Activated T-cell treated with anti-CD3 and anti-CD28 coated beads, Interleukin-2, amount 50 U/mL, for 48 hours (primary cell): Measurements from ENCODE around the gene MOCS2.
"Not testable (repeated sequence)": the region's sequence is repeated elsewhere in the genome, so short reads cannot be mapped to it uniquely, and the experiment has no call there.

ENCODE experiments used
- DNase-seq, 2 experiments: peaks; one replicate each; pipeline ENCODE4 v3.0.0-alpha.2; 2020

Gene MOCS2, protein sequence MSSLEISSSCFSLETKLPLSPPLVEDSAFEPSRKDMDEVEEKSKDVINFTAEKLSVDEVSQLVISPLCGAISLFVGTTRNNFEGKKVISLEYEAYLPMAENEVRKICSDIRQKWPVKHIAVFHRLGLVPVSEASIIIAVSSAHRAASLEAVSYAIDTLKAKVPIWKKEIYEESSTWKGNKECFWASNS

DNA sequence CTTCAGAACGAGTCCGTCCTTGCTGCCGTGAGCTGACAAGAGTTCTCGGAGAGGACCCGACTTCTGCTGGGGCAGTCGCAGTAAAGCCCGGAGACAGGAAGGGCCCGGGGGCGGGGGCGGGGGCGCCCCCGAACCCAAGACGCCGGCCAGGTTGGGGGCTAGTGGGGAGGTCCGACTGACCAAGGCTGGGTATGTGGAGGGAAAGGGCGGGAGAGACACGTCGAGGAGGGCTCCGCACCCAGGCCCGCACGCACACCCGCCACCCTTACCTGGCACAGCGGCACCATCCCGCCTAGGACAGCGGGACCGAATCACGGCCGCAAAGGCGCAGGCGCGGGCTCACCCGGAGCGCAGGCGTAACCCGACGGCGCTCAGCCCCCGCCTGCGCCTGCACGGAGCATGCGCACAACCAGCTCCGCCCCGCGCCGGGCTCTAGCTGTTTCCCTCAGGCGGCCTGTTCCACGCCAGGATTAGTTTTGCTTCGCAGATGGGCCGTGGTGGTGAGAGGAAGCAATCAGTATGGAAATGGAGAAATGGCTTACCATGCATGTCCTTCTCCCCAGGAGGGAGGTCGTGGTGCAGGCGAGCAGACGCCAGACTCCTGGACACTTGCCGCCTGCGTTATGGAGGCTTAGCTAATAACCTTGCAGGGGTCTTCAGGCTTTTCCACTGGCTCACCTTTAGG is at the start of gene MOCS2:
Gene MOCS2, minus strand, starts transcription at position 315 of the 685 bp plus-strand sequence. CDS start 2,583 bp downstream, outside the sequence.
- peak; percentile 90 to 93 for DNase-seq

DNA sequence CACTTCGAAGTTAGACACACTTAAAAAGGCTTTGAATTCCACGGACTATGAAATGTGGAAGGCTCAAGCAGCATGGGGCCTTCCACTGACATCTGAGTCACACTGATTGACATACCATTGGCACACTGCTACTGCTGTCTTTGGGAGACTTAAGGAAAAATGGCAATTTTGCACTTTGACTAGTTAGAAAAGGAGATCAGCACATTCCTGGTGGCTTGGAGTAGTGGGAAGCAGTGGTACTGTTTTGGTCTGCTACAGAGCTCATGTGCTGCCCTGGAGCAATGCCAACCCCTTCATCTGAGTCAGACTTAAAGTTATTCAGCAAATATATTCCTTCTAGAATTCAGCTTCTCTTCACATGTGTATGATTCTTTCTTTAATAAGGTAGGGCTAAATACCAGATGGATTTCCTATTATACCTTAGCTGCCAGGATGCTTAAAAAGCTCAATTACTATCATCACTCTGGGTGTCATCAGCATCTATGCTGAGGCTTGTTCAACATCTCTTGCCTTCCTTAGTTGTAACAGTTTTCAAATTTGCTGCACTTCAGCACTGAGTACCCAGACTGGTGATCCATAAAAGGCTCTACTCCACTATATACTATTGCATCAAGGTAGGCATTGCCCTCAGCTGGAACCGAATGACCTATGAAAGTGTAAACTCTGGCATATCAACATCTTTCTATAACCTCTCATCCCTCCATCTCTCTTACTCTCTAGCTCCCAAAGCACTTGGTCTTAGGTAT is 42.3 kb upstream of the MOCS2 start:
- DNase-seq = no peak

DNA sequence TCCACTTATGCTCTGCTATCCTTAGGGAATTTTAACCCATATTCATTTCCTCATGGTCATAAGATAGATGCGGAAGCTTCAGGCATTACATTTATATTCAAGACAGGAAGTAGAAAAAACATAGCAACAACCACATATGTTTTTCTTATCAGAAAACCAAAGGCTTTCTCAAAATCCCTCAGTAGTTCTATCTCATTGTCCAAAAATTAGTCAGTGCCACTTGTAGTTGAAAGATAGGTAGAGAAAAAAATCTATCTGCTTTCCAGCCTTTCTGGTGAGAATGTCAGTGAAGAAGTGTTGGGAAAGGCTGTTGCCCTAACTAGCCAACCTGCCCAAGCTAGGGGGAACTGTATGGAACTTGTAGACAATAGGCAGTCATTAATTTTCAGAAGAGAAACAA is 23.5 kb upstream of the MOCS2 start:
- no peak for DNase-seq

DNA sequence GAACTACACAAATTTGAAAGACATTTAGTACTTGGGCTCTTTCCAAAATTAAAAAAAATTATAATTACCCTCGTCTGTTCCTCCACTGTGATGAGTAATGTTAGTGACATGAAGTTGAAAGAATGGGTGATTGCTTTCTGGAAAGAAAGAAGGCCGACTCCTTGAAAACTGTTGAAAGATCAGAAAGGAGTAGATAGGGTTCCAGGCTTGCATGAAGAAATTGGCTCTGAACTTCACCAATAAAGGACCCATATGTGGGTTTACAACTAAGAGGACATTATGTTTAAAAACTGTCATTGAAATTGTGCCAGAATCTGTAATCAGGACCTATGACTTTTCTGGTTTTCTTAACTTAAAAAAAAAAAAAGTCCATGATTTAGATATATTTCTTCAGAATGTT is 20.7 kb upstream of the MOCS2 start:
- no peak for DNase-seq

DNA sequence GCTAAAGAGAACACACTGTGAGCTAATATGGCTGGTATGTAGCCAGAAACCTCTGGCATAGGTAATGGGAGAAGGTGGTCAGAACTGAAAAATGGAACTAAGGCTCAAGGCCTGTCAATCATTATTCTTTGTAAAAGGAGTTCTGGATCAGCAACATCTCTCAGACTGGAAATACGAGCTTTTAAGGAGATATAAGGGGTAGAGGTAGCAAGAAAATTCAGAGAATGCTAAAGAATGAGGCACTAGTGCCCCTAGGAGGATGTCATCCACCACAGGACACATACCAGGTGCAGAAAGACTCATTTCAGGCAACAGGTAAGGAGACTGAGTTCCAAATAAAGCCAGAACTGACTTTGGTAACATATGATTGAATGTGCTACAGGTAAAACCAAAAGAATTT is 18.9 kb upstream of the MOCS2 start:
- no peak for DNase-seq

DNA sequence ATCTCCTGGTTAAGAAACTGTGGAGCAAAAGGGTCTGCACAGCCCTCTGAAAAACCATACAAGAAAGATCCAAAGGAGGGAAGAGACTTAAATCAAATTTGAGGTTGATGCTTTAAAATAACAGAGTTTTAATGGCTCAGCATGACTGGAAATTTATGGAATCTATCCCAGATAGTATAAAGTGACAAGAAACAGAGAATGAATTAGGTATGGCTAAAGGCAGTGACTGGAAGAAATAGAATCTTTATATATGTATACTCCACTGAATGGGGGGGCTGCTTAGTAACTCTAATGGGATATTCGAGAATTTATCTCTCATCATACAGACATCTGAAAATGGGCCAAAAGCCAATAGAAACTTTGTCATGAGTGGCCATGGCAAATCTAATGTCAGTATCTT is 17.6 kb upstream of the MOCS2 start:
- no peak for DNase-seq

DNA sequence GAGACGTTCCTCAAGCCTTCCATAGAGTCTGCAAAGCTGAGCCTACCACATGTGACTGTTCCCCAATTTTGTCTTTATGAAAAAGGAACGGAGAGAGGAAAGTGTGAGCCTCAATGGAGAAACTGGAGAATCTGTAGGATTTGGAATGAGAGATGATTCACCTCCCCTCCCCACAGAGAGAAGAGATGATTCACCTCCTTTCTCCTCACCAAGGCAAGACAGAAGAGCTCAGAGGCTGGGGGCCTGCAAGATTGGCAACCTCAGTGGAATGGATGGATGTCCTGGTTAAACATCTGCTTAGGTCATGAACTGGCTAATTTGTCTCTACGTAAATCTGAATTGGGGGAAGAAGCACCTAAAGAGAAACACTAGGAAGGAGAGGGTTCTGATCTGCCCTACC is 17.0 kb upstream of the MOCS2 start:
- no peak for DNase-seq

DNA sequence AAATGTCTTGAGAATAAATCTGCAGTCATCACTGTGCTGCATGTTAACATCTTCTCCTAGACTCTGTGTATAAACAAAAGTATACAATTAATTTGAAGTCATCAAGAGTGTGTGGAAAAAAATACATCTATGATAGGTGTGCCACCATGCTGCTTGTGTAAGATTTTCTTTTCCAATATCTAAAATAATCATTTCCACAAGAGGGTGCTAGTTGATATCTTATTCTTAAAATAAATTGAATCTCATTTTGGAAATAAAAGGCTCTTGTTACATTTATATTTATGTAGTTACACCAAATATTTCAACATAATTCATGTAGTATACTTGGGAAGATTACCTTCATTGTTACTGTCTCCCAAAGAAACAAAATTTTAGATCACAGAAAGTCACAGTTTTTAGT is 14.1 kb upstream of the MOCS2 start:
- DNase-seq = no peak

DNA sequence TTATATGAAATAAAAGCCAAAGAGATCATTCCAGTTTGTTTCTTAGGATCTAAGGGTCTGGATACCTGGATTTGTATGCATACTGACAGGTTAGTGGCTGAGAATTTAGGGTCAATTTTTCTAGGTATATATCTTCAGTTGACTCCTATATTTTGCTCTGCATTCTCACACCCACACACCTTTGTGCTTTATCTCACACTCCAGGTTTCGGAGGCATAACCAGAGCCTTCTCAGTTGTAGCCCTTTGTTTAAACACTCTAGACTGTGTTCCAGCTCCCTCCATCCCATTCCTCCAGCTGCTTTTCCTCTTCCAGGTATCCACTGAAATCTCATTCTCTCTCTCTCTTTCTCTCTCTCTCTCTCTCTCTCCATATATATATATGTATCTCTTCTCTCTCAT is 10.6 kb upstream of the MOCS2 start:
- DNase-seq = no peak

DNA sequence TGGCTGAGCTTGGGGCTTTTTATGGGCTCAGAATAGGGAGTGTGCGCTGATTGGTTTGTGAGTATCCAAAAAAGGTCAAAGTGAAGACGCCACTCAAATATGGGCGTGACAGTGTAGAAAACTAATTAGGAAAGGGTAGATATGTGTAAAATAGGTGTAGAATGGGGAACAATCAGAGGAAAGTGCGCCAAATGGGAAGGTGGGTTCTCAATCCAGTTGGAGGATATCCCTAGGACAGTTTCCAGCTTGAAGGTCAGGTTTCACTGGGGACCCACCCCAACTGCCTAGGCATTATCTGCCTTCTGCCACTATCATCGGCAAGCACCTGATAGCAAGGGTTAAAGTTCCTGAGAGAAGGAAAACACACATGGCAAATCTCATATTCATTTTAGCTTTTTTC is 9.3 kb upstream of the MOCS2 start:
- no peak for DNase-seq

DNA sequence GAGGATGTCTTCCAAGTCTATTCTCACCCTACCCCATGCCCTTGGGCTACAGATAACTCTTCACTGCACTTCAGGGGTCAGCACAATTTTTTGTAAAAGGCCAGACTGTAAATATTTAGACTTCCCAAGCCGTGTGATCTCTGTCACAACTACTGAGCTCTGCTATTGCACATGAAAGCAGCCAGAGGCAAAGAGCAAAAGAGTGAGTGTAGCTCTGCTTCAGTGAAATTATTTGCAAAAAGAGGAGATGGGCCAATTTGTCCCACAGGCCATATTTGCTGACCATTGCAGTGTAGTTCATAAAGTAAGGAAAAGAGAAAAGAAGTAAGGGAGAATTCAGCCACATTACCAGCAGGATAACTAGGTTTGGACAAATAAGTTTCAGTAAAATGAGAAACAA is 7.0 kb upstream of the MOCS2 start:
- no peak for DNase-seq

DNA sequence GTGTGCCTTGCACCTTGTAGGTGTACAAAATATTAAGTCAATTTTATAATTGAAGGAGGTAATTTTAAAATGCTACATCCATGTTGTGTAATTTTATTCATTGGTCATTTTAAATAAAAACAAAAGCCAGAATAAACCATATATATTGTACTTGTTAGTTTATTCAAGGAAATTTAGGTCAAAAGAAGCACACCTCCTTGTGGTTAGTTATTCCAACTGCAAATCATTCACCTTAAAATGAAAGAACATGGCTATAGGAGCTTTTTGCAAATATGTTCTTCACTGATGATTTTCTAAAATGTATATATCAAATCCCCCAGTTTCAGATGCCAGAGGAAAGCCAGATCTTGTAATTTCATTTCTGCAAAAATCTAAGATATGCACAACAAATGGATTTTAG is 5.4 kb upstream of the MOCS2 start:
- no peak for DNase-seq

DNA sequence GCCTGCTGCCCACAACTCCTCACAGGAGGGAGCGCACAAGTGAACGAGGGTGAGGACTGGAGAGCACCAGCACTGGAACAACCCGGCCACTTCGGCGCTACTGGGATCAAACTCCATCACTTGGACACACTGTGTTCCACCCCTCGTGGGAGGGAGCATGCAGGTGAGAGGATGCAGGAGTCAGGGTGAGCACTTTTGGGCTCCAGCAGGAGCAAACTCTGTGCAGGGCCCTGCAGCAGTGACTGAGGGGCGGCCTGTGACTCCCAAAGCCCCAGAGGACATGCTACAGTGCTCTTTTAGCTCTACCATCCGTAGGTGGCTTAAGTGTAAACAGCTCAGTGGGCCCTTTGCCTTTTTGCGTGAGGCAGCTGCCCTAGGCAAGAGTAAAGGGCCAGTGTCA is 4.4 kb upstream of the MOCS2 start:
- DNase-seq = no peak

DNA sequence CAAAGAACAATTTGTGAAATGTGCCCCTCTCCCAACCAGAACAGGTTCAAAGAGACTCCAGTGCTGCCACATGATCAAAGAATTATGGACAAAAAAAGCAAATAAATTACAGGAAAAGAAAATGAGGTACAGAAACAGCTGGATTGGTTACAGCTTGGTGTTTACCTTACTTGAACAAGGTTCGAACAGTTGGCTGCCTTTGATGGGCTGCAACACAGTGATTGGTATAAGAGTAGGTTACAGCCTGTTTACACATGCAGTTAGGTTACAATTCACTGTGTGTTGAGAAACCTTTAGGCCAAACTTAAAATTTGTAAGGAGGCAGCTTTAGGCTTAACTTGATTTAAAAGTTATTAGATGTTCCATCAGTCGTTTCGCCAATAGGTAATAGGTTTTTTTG is 3.4 kb upstream of the MOCS2 start:
- no peak for DNase-seq

DNA sequence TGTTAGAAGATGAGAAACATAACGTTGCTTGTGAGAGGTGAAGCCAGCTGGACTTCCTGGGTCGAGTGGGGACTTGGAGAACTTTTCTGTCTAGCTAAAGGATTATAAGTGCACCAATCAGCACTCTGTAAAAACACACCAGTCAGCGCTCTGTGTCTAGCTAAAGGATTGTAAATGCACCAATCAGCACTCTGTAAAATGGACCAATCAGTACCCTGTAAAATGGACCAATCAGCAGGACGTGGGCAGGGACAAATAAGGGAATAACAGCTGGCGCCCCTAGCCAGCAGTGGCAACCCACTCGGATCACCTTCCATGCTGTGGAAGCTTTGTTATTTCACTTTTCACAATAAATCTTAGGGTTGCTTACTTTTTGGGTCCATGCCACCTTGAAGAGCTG is 2.8 kb upstream of the MOCS2 start:
- DNase-seq = not testable (repeated sequence)

DNA sequence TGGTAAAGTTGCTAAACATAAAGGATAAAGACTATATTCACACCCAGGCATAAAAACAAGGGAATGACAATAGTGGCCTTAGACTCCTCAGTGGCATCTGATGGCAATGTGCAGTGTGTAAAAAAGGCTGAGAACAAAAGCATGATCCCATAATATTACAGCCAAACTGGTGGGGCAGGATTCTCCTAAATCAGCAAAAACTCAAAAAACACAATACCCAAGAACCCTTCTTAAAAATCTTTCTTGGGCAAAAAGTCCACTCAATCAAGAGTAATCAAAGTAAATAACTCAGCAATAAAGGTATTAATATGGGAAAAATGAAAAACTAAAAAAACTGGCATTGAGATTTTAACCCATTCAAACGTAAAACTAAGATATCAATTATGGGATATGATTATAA is 1.6 kb upstream of the MOCS2 start:
- no peak for DNase-seq

DNA sequence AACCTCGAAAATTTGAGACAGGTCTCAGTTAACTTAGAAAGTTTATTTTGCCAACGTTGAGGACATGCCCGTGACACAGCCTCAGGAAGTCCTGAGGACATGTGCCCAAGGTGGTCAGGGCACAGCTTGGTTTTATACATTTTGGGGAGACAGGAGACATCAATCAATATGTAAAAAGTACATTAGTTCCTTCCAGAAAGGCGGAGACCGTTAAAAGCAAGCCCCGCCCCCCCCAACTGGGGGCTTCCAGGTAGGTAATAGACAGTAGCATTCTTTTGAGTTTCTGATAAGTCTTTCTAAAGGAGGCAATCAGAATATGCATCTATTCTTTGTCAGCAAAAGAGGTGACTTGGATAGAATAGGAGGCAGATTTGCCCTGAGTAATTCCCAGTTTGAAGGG is 599 bp upstream of the MOCS2 start:
- peak in 1 of 2 experiments; percentile 24 for DNase-seq

DNA sequence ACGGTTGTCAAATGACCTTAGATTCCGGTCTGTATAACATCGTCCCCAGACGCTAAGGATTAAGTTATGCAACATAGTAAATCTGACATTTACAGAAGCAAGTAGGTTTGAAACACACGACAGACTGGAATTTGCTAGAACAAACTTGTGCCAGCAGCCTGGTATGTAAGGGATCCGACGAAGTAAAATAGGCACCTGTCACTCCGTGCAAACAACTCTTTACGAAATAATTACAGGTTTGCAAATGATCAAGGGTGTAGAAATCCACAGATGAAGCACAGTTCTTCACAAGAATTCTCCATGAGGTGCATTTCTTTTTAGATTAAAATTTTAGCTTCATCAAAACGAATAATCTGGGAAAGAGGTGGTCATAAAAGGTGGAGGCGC is 508 bp downstream of the MOCS2 start:
- DNase-seq = peak in 1 of 2 experiments; percentile 21

DNA sequence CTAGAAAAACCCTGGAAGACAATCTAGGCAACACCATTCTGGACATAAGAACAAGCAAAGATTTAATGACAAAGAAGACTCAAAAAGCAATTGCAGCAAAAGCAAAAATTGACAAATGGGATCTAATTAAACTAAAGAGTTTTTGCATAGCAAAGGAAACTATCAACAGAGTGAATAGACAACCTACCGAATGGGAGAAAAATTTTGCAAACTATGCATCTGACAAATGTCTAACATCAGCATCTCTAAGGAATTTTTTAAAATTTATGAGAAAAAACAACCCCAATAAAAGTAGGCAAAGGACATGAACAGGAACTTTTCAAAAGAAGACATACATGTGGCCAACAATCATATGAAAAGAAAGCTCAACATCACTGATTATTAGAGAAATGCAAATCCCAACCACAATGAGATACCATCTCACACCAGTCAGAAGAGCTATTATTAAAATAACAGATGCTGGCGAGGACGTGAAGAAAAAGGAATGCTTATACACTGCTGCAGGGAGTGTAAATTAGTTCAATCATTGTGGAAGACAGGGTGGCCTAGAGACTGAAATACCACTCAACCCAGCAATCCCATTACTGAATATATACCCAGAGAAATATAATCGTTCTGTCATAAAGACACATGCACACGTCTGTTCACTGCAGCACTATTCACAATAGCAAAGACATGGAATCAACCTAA is 3.8 kb downstream of the MOCS2 start:
- no peak for DNase-seq

DNA sequence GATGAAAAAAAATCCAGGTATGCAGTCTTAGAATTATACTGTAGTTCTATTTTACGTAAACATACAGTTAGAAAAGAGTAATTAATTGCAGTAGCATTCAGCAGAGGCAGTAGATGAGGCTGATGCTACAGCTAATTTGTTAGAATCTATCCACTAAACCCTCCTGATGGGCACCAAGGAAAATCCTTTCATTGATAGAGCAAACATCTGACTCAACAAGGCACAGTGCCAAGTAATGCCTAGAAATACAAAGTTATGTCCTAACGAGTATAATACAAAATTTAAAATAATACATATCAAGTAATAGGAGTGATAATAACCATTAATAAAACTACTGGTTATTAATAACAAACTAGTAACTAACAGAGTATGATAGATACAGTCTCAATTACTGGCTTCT is 9.0 kb downstream of the MOCS2 start:
- DNase-seq = no peak

DNA sequence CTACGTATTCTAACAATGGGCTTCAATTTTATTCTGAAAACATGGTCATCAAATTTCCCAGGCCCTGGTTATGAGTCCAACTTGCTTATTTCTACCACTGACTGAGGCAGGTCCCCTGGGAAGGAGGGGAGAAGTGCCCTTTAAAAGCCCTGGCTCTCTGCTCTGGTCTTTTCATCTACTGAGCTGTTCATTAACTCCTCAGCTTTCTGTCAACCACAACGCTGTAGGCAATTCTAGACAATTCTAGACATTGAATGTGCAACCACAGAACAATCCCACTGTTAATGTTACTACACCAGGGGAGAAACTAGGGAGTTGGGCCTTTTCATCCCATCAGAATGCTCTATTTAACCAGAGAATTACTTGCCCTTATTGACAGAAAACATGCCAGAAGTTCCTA is 10.0 kb downstream of the MOCS2 start:
- no peak for DNase-seq

DNA sequence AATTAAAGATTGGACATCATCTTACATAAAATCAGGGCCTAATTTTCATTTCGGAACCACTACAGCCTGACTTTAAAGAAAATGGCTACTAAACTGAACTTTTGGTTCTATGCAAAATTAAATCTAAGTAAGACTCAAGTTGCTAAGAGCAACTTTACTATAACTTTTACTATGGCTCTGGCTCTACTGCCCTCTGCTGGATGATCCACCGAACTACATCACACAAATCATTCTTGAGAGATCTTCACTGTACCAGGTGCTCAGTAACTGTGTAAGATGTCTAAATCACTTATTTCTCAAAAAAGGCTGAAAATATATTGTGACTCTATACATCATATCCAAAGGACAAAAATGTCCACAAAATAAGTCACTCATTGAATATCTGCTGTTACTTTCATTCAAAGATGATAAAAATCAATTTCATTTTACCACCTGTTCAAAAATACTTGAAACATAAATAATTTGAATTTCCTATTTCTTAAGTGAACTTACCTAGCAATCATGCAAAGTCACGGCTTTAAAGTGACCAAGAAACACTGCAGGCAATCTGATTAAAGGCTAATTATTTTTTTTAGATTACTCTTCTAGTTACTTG is 13.5 kb downstream of the MOCS2 start:
- DNase-seq = peak; percentile 76 to 77

DNA sequence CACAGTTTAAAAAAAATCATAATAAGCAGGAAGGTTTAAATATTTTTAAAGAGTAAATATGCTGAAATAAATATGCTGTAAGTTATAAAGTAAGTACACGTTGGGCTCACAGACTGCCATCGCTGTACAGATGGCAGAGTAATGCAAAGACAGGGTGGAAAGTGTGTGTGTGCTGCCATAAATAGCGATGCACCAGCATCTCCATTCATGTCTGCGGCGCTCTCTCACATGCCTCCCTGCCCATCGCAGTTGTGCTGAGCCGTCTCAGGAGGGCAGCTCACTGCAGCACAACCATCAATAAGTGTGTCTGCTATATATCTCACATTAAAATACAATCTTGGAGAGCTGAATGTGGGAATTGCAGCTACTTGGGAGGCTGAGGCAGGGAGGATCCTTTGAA is 14.3 kb downstream of the MOCS2 start:
- DNase-seq = no peak
